ENCODE results near the gene GPR183. TPM values are rescaled to one million over a fixed set of nuclear protein-coding genes. Genes with fewer than 3 reads are reported as not detected.
A peak's percentile ranks its signal among the peaks of the same experiment; 100 is the strongest.

The GPR183 gene
- total RNA-seq, 2 experiments from 2014 or later, result 8.6 to 10.0 TPM

- H3K9me3 Mint-ChIP-seq, result no peaks in the 10 kb centered on the region
- POLR2A ChIA-PET, result interaction anchor here (0.9 to 1.5 kb wide), 5 partner anchors 9 to 98 kb away, joined by 3 to 4 read pairs (median 3); no protein-coding TSS in a partner anchor
- intact Hi-C loops (cut with micrococcal nuclease), result loop anchor here (2.0 to 5.0 kb wide), 3 partner anchors 15 to 40 kb away; no protein-coding TSS in a partner anchor
- H3K36me3 Mint-ChIP-seq (ENCODE audit: low read depth), result peaks cover 55% of the 10 kb centered on the region
- ATAC-seq (no peak), DNase-seq (no peak)
- peak overlapping the region; percentile 58 for H3K27ac Mint-ChIP-seq
- no peak overlapping the region for H3K4me3 Mint-ChIP-seq
- H3K4me1 Mint-ChIP-seq (ENCODE audit: low read depth), result peaks cover 88% of the 10 kb centered on the region
- CTCF ChIA-PET, result interaction anchor here (1.0 to 4.2 kb wide), 6 partner anchors 10 to 135 kb away, joined by 3 to 25 read pairs (median 4); no protein-coding TSS in a partner anchor
- TF ChIP-seq, protein P1, sequence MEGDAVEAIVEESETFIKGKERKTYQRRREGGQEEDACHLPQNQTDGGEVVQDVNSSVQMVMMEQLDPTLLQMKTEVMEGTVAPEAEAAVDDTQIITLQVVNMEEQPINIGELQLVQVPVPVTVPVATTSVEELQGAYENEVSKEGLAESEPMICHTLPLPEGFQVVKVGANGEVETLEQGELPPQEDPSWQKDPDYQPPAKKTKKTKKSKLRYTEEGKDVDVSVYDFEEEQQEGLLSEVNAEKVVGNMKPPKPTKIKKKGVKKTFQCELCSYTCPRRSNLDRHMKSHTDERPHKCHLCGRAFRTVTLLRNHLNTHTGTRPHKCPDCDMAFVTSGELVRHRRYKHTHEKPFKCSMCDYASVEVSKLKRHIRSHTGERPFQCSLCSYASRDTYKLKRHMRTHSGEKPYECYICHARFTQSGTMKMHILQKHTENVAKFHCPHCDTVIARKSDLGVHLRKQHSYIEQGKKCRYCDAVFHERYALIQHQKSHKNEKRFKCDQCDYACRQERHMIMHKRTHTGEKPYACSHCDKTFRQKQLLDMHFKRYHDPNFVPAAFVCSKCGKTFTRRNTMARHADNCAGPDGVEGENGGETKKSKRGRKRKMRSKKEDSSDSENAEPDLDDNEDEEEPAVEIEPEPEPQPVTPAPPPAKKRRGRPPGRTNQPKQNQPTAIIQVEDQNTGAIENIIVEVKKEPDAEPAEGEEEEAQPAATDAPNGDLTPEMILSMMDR (IDR thresholded peaks at IDR 0.05), result no peak
- no peaks in the 10 kb centered on the region for H3K27me3 Mint-ChIP-seq
Observed at GRCh38 chr13:99311748-99312492, 4.7 kb upstream of the GPR183 start.

DNA sequence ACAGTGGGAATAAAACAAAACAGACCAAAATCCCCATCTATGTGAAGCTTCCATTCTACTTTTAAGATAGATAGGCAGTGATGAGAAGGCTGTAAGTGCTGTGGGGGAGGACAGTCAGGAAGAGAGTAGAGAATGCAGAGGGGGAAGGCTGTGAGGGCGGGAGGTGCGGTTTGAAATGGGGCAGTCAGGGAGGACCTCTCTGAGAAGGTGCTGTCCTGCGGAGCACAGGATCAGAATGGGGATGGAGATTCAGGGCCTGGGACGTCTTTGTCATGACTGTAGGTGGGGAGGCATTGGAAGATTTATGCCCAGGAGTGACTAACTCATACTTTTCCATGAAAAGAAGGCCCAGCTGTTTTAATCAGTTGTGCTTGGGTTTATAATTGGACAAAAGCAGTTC, 3.9 kb upstream of the GPR183 start:
- Mint-ChIP-seq H3K27me3 (no peaks in the 10 kb centered on the region), H3K36me3 (ENCODE audit: low read depth) (peaks cover 52% of the 10 kb centered on the region), H3K4me3 (no peak overlapping the region), H3K27ac (peak overlapping the region; percentile 78), H3K4me1 (ENCODE audit: low read depth) (peaks cover 86% of the 10 kb centered on the region), H3K9me3 (no peaks in the 10 kb centered on the region)
- POLR2A ChIA-PET, result interaction anchor here (0.6 to 1.5 kb wide), 5 partner anchors 11 to 123 kb away, joined by 3 to 4 read pairs (median 3); no protein-coding TSS in a partner anchor
- CTCF ChIA-PET, result interaction anchor here (0.8 to 4.2 kb wide), 3 partner anchors 39 to 125 kb away, joined by 3 to 25 read pairs (median 4); no protein-coding TSS in a partner anchor
- TF ChIP-seq, protein P1 (IDR thresholded peaks at IDR 0.05), result no peak
- ATAC-seq (no peak), DNase-seq (no peak)
- intact Hi-C loops (cut with micrococcal nuclease), result loop anchor here (2.0 to 5.0 kb wide), 3 partner anchors 14 to 41 kb away; no protein-coding TSS in a partner anchor

GRCh38 chr13:99310382-99311031, 3.3 kb upstream of the GPR183 start:
- H3K4me1 Mint-ChIP-seq (ENCODE audit: low read depth), result peaks cover 86% of the 10 kb centered on the region
- H3K9me3 Mint-ChIP-seq, result no peaks in the 10 kb centered on the region
- TF ChIP-seq, protein P1 (IDR thresholded peaks at IDR 0.05), result no peak
- H3K4me3 Mint-ChIP-seq, result no peak overlapping the region
- peaks cover 54% of the 10 kb centered on the region for H3K36me3 Mint-ChIP-seq (ENCODE audit: low read depth)
- ChIA-PET CTCF (interaction anchor here (0.8 to 4.2 kb wide), 2 partner anchors 41 to 126 kb away, joined by 4 to 25 read pairs; no protein-coding TSS in a partner anchor), POLR2A (interaction anchor here (0.6 to 1.3 kb wide), 3 partner anchors 11 to 124 kb away, joined by 3 read pairs; no protein-coding TSS in a partner anchor)
- intact Hi-C loops (cut with micrococcal nuclease), result loop anchor here (2.0 to 5.0 kb wide), 3 partner anchors 14 to 42 kb away; no protein-coding TSS in a partner anchor
- peak overlapping the region; percentile 78 for H3K27ac Mint-ChIP-seq
- no peaks in the 10 kb centered on the region for H3K27me3 Mint-ChIP-seq
- no peak for DNase-seq
- peak; percentile 4 for ATAC-seq

- TF ChIP-seq, protein P1 (IDR thresholded peaks at IDR 0.05), result no peak
- H3K9me3 Mint-ChIP-seq, result no peaks in the 10 kb centered on the region
- ChIA-PET CTCF (interaction anchor here (1.2 to 4.2 kb wide), 9 partner anchors 9 to 132 kb away, joined by 3 to 29 read pairs (median 5); no protein-coding TSS in a partner anchor), POLR2A (interaction anchor here (0.7 to 1.9 kb wide), 10 partner anchors 9 to 126 kb away, joined by 3 to 8 read pairs (median 4); no protein-coding TSS in a partner anchor)
- peaks cover 53% of the 10 kb centered on the region for H3K36me3 Mint-ChIP-seq (ENCODE audit: low read depth)
- H3K27me3 Mint-ChIP-seq, result no peaks in the 10 kb centered on the region
- H3K27ac Mint-ChIP-seq, result peak overlapping the region; percentile 93
- peaks cover 83% of the 10 kb centered on the region for H3K4me1 Mint-ChIP-seq (ENCODE audit: low read depth)
- intact Hi-C loops (cut with micrococcal nuclease), result loop anchor here (10.0 kb wide), 1 partner anchor 126 kb away; no protein-coding TSS in a partner anchor
- ATAC-seq (no peak), DNase-seq (no peak)
- no peak overlapping the region for H3K4me3 Mint-ChIP-seq
Observed at GRCh38 chr13:99308471-99309087, 1.4 kb upstream of the GPR183 start.
